Mesenteric fat pad (tissue), 1 donor: ENCODE data around the gene CRIM1. TPM values are rescaled to one million over a fixed set of nuclear protein-coding genes. Genes with fewer than 3 reads are reported as not detected.

Experiments used
- DNase-seq: peaks from one replicate; pipeline ENCODE4 v3.0.0-alpha.2; 2020; ENCODE audit warnings: low spot score
- total RNA-seq: library from RNA; stranded (reverse); fragmentation: NEBNext Ultra II Directional; extraction: Animal tissue kit (Norgen Biotek cat#: 25700); gene quantifications from one replicate; pipeline ENCODE4 v1.2.1, GENCODE V29; 2021
- donor health status: DM: yes; HTN: yes; CAD: no.

CRIM1 gene
- total RNA-seq, 1 donor from 2014 or later: 230 TPM

GRCh38 chr2:36396878-36397539, 41.4 kb downstream of the CRIM1 start:
- DNase-seq: no peak

DNA sequence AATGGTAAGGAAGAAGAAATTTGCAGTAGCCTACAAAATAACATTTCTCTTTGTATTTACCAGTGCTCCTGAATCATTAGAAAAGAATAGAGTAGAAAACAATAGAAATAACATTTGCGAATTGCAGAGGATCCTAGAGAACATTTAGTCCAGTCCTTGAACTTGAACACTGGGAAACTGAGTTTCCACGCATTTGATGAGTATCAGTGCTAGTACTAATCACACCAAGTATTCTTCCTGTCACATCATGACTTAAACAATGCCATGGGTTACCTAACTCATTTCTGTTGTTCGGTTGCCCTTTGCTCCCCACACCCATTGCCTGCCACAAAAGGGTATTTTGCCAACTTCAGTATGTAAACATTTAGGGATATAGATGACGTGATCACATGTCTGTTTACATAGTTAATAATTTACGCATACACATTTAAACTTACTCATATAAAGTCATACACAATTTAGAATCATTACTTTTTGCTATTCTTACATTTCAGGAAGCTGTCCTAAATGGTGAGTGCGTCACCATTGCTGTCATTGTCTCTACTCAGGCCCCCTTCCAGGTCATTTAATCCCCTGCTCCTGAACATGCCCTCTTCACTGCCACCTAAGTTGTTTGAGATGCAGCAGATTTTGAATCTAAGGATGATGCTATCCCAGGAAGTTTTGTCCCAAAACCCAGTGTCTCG, 42.3 kb downstream of the CRIM1 start:
- DNase-seq: no peak

GRCh38 chr2:36399050-36399449, 43.5 kb downstream of the CRIM1 start:
- no peak for DNase-seq

DNA sequence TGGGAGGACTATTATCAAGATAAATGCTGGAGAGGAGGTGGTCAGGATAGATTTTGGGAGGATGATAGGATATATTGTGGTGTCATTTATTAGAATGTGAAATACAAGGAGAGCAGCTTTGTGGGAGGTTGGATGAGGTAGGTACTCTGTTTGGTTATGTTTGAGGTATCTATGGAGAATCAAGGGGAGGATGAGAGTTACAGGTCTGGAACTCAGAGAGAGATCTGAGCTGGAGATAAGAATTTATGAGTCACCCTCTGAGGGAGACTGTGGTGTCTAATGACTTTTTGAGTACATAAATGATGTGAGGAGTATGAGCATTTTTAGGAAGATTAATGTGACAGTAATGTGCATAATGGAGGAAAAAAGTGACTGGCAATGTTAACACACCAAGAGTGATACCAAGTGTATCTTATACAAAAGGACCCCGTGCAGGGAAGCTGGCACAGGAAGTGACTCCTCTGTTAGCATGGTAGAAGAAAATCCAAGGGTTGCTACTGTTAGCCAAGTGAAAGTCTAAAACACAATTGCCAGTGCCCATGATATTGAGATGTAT, 48.2 kb downstream of the CRIM1 start:
- no peak for DNase-seq

- DNase-seq: no peak
These were observed 48.7 kb downstream of the CRIM1 start for GRCh38 chr2:36404318-36404717.

DNA sequence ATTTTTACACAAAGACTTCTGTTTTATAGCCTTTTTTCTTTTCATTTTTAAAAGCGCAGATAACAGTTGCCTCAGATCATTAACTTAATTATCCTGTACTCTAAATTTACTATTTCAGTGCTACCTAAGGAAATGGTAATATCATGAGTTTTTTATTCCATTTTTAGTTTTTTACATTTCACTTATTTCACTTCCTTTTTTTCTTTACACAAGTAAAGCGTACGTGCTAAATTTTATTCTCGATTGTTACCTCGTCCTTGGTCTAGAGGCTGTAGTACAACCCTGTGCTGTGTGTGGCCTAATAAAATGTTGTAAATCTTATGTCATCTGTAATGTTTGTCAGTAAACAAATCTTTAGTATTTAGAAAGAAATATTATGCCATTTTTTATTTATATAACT, 49.2 kb downstream of the CRIM1 start:
- DNase-seq: no peak

- DNase-seq: no peak
These were observed 49.6 kb downstream of the CRIM1 start for GRCh38 chr2:36405183-36405582.

DNA sequence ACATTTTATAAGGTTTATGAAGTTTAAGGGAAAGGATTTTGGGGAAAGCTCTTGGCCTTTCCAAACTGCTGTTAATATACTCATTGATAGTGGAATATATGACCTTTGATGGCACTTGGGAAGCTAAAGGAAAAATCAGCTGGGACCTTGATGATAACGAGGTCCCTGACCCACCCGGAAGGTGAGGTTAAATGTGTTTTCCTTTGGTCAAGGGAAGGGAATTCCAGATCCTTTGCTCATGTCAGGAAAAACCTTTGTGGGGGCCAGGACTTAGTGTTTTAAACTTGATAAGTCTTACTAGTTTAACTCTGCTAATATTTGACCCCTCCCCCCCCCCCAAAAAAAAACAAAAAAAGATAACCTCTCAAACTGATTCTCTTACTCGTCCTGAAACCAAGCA, 50.7 kb downstream of the CRIM1 start:
- no peak for DNase-seq

DNA sequence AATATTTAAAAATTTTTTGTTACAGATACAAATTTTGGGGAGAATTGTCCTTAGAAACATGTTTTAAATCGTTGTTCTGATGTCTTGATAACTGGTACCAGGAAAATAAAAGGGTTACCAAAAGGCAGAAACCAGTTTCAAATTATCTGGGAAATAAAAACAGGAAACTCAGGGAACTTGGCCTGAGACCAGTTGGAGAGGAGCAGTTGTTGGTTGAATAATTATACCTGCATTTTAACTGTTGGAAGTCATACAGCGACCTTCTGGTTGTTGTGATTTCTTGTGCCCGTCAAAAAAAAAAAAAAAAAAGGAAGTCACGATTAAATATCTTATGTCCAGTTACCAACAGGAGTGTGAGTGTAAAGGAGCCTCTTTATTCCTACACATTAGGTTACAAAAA, 51.8 kb downstream of the CRIM1 start:
- DNase-seq: no peak

DNA sequence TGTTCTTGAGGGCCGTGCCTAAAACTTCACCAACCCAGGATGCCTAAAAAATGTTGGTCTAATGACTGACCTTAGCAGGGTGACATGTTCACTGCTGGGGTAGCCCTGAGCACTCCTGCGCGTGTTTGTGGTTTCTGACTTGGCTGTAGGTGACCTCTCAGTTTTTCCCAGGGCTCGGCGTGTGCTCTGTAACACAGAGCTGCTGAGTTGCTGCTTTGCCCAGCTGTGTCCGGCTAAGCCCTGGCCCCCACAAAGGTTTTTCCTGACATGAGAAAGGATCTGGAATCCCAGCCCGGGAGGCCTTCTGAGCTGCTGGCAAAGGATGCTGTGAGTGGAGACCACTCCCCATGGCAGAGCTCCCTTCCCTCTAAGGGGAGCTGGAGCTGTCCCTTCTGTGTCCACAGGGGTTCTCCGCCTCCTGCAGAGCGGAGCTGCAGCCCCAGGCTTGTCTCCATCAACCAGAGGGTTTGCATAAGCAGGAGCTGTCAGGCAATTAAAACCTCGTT, 52.7 kb downstream of the CRIM1 start:
- no peak for DNase-seq

- DNase-seq: no peak
These were observed 53.8 kb downstream of the CRIM1 start for GRCh38 chr2:36409335-36409734.

DNA sequence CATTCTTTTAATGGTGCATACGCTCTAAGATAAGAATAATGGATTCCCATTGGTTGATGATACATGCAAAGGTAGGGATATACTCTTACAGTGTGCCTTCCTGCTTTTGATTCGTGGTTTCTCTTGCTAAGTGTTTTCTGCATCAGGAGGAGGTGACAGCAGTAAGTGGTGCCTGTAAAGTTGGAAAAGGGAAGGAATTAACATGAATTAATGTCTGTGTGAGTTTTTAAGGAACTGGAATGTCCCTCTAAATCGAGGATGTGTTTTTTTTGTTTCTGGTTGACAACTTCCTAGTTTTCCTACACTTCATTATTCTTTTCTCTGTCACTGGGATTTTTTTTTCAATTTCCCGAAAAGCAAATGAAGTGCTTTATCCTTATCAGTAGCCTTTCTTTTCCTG, 54.4 kb downstream of the CRIM1 start:
- DNase-seq: no peak

DNA sequence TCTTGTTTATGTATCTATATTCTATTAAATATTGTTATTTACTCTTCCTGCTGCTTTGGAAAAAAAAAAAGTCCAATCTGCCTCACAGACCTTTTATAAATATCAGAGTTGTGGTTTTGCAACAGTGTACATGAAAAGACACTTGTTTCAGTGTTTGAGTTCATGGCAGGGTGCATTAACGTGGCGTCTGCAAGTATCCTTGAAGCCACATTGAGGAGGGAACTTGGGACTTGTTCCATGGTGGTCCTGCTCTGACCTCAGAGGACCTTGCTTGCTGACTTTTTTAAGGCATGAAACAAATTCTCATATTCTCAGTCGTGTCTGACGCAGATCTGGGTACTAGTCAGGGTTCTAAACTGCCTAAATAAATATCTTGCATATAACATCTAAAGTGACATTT, 55.1 kb downstream of the CRIM1 start:
- no peak for DNase-seq

DNA sequence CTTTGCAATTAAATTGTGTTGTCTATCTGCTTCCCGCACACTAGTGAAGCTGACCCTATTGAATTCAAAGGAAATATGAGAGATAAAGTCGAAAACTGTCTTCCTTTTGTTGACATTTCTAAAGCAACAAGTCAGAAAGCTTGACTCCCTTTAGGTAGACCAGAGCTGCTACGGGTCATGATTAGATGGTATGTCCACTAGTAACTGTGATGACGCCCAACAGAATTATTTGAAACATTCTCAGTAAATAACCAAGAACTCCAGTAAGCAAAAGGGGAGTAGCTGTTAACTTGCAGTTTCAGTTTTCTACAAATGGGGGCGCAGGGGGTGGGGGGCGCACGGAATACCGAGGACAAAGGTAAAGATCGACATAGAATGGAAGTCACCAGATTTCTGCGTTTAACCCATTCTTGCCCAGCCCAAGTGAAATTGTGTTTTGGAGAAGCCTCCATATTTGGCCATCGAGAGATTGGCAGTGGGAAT, 56.4 kb downstream of the CRIM1 start:
- DNase-seq: no peak

DNA sequence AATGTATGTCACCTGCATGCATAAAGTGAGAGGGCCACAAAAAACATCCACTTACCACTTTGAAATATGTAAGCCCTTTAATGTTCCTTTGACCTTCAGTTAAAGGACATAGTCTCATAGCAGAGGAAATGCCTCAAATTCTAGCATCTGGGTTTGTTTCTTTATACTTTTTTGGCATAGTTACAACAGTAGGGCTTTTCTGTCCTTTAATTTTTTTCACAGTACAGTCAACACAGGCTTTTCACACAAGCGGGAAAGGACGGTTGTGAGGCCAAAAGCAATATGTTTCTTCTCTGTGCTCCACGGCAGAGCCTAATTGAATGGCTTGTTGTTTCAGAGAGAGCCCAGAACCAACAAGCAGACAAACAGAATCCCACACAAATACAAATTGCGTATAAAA, 57.6 kb downstream of the CRIM1 start:
- DNase-seq: no peak

GRCh38 chr2:36414307-36414706, 58.7 kb downstream of the CRIM1 start:
- no peak for DNase-seq

DNA sequence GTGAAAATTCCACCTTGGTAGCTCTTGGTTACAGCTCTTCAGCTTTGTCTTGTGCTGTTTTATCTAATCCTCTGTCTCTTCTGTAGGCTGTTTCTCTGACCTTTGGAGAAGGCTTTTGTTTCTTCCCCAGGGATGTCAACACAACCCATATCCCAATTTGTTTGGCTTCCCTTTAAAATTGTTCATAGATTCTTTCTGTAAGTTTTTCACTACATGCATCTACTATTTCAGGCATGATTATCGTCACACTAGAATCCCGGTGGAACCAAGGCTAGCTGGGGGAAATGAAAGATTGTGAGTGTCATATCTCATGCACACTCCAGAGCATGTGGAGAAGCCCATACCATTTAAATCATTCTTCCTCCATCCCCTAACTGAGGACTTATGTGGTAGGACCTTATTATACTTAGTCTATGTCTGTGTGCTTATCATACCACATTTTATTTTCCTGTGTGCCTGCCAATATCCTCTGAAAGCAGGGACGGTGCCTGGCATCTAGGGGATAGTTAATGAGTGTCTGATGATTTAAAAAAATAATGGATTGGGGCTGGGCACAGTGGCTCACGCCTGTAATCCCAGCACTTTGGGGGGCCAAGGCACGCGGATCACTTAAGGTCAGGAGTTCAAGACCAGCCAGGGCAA, 59.9 kb downstream of the CRIM1 start:
- no peak for DNase-seq

DNA sequence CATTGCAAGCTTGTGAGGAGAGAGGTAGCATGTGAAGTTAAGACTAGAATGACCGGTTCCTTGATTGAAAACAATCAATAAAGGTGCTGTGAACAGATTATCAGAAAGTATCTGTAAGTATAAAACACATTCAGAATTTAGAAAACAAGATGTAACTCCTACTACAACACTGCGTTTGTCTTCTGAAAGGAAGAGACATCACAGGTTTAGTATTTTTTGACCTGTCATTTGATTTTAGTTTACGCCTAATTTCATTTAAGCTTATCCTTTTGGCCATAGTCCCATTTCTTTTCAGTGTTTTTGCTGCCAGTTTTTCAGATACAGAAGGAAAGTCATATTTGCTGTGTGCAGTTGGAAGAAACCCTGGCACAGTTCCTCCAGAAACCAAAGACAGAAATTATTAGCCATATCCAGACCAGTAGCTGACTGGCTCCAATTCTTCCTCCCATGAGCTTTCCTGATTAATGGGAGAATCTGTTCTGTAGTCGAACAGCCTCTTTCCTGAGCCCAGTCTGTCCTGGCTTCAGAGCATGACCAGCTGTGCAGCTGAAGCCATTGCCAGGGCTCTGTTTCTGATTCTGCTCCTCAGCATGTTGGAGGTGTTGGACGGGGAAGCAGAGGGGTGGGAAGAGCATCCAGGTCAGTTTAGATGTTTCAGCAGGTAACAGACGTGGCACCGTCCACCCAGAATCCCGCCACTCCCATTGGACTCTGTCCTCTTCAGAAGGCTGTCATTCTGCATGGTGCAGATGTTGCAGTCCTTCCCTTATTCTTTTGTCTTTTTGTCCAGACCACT, 61.0 kb downstream of the CRIM1 start:
- DNase-seq: no peak

- DNase-seq: no peak
These were observed 65.1 kb downstream of the CRIM1 start for GRCh38 chr2:36420569-36421181.

DNA sequence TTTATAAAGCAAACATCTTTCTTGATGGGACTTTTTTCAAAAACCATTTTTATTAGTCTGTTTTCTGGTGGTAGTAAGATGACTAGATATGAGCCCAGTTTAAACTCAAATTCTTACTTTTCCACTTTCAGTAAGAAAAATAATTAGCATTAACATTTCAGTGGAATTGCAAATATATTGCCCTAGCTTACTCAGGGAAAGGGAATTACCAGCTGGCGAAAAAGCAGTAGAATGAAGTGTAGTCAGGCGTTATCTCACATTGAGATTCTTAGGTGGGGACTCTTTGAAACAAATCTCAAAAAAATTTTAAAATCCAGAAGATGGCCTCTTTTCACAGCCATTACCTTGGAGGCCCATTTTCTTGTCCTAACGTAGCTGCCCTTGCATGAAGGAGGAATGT, 65.8 kb downstream of the CRIM1 start:
- no peak for DNase-seq

GRCh38 chr2:36423172-36423571, 67.6 kb downstream of the CRIM1 start:
- no peak for DNase-seq
